Activated T-cell treated with anti-CD3 and anti-CD28 coated beads, Interleukin-2, amount 50 U/mL, for 72 hours (primary cell): ENCODE results near the gene CNGA2. TPM values are rescaled to one million over a fixed set of nuclear protein-coding genes. Genes with fewer than 3 reads are reported as not detected.
A peak's percentile ranks its signal among the peaks of the same experiment; 100 is the strongest.

Experiments used
- ATAC-seq, 2 donors: fragments of 150-1000 bp; cut with Tn5 transposase; replicated peaks in 1 of 2; 2 replicates each; pipeline ENCODE4 v1.10.0; 2021; ENCODE audit warnings: moderate library complexity in 2 of 2, mild to moderate bottlenecking in 1 of 2
- DNase-seq, 2 donors: peaks; one replicate each; pipeline ENCODE4 v3.0.0; 2021 to 2022; ENCODE audit warnings: mixed read lengths in 1 of 2
- H3K27ac Mint-ChIP-seq: one replicate; pipeline ENCODE4 v1.8.0; 2022; ENCODE audit warnings: mild to moderate bottlenecking, moderate library complexity, mixed read lengths
- H3K27me3 Mint-ChIP-seq: one replicate; pipeline ENCODE4 v1.8.0; 2022; ENCODE audit warnings: low read depth, mixed read lengths
- H3K36me3 Mint-ChIP-seq, 2 donors: one replicate each; pipeline ENCODE4 v1.8.0; 2022; ENCODE audit warnings: mixed read lengths in 2 of 2, mild to moderate bottlenecking in 1 of 2; ENCODE audit not compliant: insufficient read depth in 2 of 2
- H3K4me1 Mint-ChIP-seq: one replicate; pipeline ENCODE4 v1.8.0; 2022; ENCODE audit warnings: low read depth, mixed read lengths
- H3K4me3 Mint-ChIP-seq, 2 donors: one replicate each; pipeline ENCODE4 v1.8.0; 2022; ENCODE audit warnings: mild to moderate bottlenecking in 2 of 2, mixed read lengths in 2 of 2, moderate library complexity in 2 of 2
- H3K9me3 Mint-ChIP-seq, 2 donors: one replicate each; pipeline ENCODE4 v1.8.0; 2022; ENCODE audit warnings: mixed read lengths in 2 of 2
- total RNA-seq, 2 donors: library from RNA; stranded (reverse); gene quantifications; one replicate each; pipeline ENCODE4 v1.2.3, GENCODE V29; 2022

The CNGA2 gene
- total RNA-seq, 2 donors from 2014 or later = not detected

DNA sequence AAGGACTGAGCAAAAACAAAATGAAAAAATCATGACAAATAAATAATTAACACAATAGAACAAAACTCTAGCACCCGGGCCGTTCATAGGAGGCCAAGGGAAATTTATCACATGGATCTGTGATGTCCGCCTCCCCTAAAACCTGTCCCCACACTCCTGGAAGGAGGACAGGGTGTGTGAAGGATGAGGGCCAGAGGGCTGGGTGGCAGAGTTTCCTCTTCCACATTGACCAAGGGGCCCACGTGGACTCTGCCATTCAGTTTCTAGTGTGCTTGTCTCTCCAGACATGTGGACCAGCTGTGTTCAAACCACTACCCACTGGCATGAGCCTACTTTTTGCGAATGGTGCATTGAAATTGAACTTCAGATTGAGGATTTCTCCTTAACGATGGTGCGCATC, 33.0 kb upstream of the CNGA2 start:
- Mint-ChIP-seq H3K9me3 (no peaks in the 10 kb centered on the region), H3K27me3 (peaks cover 28% of the 10 kb centered on the region), H3K27ac (no peak overlapping the region), H3K36me3 (no peaks in the 10 kb centered on the region), H3K4me1 (no peaks in the 10 kb centered on the region), H3K4me3 (no peak overlapping the region)
- no peak for ATAC-seq
- no peak for DNase-seq

GRCh38 chrX:151702026-151702714, 32.4 kb upstream of the CNGA2 start:
- peaks cover 22% of the 10 kb centered on the region for H3K27me3 Mint-ChIP-seq

DNA sequence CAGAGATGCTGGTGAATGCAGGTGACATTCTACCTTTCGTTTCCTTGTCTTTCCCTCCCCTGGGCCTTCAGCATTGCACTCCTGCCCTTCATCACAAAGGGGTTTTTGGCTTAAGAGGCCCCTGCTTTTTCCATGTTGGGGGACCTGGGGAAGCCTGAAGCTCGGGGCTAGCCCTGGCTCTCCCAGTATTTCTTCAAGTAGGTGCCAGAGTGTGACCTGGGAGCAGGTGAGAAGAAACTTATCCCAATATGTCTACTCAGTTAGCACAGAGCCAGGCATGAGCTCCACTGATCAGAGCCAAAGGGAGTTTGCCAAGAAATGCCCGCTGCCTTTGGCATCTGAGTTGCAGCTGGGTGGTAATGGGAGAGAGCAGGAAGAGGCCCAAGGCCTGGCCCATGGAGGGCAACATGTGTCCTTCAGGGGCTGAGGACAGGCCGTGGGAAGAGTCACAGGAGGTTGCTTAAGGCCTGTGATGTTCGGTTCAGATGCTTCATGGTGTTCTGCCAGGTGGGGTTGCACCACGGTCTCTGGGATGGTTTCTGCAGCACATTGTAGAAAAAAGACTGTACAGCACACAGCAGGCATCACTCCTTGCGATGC, 31.7 kb upstream of the CNGA2 start:
- Mint-ChIP-seq H3K36me3 (no peaks in the 10 kb centered on the region), H3K4me3 (no peak overlapping the region), H3K27ac (no peak overlapping the region), H3K4me1 (no peaks in the 10 kb centered on the region), H3K27me3 (peaks cover 21% of the 10 kb centered on the region), H3K9me3 (no peaks in the 10 kb centered on the region)
- ATAC-seq (no peak), DNase-seq (no peak)

More at GRCh38 chrX:151702026-151702714, 32.4 kb upstream of the CNGA2 start:
- Mint-ChIP-seq H3K4me3 (no peak overlapping the region), H3K4me1 (no peaks in the 10 kb centered on the region), H3K27ac (no peak overlapping the region), H3K36me3 (no peaks in the 10 kb centered on the region), H3K9me3 (no peaks in the 10 kb centered on the region)
- no peak for DNase-seq
- no peak for ATAC-seq

DNA sequence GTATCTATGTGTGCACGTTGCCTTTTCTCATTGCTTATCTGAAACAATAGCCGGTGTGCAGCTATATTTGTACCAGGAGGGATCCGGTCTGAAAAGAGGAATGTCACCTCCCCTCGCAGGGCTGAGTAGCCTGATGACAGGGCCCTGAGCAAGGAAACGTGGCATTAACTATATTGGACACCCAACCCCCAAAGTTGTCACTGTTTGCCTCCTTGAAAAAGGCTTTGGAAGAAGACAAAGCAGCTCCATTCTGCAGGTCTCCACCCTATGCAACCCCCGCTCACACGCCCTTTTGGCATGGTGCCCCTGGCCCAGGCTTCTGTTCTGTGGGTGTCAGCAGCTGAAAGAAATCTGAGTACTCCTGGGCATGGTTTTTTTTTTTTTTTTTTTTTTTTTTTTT, 31.1 kb upstream of the CNGA2 start:
- Mint-ChIP-seq H3K27ac (no peak overlapping the region), H3K4me3 (no peak overlapping the region), H3K4me1 (no peaks in the 10 kb centered on the region), H3K36me3 (no peaks in the 10 kb centered on the region), H3K27me3 (peaks cover 22% of the 10 kb centered on the region), H3K9me3 (no peaks in the 10 kb centered on the region)
- DNase-seq (no peak), ATAC-seq (no peak)

DNA sequence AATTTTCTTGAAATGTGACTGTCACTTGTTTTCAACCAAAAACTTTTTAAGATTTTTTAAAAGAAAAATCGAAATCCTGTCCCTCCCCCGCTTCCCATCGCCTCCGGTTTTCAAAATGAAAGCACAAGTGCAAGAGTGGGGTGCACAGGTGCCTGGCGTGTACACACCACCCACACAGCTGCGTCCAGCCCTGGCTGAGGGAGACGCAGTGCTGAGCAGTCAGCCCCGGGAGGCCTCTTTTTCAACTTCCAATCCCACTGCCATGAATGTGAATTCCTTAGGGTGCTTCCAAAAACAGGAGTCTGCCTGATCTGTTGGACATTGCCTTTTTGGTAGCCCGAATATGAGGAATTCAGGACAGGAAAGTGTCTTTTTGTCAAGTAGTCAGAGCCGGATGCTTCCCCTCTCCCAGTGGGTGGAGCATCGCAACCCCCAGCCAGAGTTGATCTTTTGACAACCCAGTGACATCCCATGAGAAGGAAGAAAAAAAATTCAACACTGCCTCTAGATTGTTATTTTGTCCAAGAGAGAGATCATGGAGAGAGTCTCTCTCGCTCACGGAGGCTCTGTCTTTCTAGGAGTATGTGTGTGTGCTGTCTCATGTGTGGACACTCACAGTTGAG, 30.4 kb upstream of the CNGA2 start:
- H3K4me1 Mint-ChIP-seq = no peaks in the 10 kb centered on the region
- no peak overlapping the region for H3K27ac Mint-ChIP-seq
- H3K27me3 Mint-ChIP-seq = peaks cover 22% of the 10 kb centered on the region
- DNase-seq (no peak), ATAC-seq (no peak)
- no peaks in the 10 kb centered on the region for H3K36me3 Mint-ChIP-seq
- no peak overlapping the region for H3K4me3 Mint-ChIP-seq
- H3K9me3 Mint-ChIP-seq = no peaks in the 10 kb centered on the region

DNA sequence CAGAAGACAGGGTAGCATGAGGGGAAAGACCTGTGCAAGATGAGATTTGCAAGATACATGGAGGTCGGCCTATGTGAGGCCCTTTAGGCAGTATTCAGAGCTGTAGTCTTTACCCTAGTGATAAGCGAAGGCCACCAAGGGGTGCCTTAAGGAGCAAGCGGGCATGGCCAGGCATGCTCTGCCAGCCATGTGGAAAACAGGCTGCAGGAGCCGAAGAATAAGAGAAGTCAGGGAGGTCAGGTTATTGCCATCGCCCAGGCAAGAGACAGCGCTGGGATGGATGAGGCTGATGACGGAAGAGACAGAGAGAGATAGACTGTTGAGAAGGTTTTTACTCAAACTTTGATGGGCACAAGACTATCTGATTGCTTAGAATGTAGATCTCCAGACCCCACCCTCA, 25.7 kb upstream of the CNGA2 start:
- H3K4me3 Mint-ChIP-seq = no peak overlapping the region
- H3K27ac Mint-ChIP-seq = no peak overlapping the region
- H3K27me3 Mint-ChIP-seq = peaks cover 28% of the 10 kb centered on the region

DNA sequence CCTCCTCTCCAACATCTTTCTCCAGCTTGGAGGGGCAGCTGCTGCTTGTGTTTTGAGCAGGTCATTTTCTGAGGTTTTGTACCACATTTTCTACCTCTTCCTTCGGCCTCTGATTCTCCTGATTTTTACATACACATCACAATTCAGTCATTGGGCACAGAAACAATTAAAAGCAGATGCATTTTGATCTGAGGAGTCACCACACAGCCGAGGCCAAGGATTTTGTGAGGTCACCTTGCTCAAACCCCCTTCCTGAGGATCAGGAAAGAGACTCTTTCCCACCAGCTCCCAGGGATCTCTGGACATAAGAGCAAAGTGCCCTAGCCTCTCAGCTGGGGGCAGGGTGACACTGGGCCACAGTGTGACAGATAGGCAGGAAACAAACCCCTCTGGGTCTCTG, 24.1 kb upstream of the CNGA2 start:
- no peaks in the 10 kb centered on the region for H3K4me1 Mint-ChIP-seq

More for the DNA sequence above, 25.7 kb upstream of the CNGA2 start:
- DNase-seq = no peak
- no peak for ATAC-seq
- H3K4me1 Mint-ChIP-seq = no peaks in the 10 kb centered on the region
- H3K36me3 Mint-ChIP-seq = no peaks in the 10 kb centered on the region
- no peaks in the 10 kb centered on the region for H3K9me3 Mint-ChIP-seq

DNA sequence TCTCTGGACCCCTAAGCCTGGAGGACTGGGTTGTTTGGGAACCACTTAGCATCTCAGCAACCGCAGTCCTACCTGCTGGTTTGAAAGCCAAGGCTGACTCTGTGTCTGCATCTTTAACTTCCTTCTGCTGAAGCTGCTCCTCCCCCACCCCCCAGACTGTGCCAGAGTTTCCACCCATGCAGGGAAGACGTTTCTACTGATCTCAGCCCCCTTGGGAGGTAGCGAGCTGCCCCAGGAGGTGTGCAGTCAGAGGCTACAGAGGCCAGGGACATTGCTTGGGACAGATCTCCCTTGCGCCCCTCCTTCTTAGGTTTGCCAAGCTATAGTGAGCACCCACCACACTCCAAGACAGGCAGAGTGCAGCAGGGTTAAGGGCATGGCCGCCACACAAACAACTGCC, 23.4 kb upstream of the CNGA2 start:
- H3K36me3 Mint-ChIP-seq = no peaks in the 10 kb centered on the region
- H3K9me3 Mint-ChIP-seq = no peaks in the 10 kb centered on the region
- no peaks in the 10 kb centered on the region for H3K4me1 Mint-ChIP-seq
- ATAC-seq (no peak), DNase-seq (no peak)
- peaks cover 19% of the 10 kb centered on the region for H3K27me3 Mint-ChIP-seq
- H3K27ac Mint-ChIP-seq = no peak overlapping the region
- no peak overlapping the region for H3K4me3 Mint-ChIP-seq

More for the DNA sequence above, 24.1 kb upstream of the CNGA2 start:
- H3K27me3 Mint-ChIP-seq = peaks cover 19% of the 10 kb centered on the region
- no peak for DNase-seq
- H3K4me3 Mint-ChIP-seq = no peak overlapping the region
- ATAC-seq = no peak
- H3K27ac Mint-ChIP-seq = no peak overlapping the region
- no peaks in the 10 kb centered on the region for H3K9me3 Mint-ChIP-seq
- no peaks in the 10 kb centered on the region for H3K36me3 Mint-ChIP-seq

DNA sequence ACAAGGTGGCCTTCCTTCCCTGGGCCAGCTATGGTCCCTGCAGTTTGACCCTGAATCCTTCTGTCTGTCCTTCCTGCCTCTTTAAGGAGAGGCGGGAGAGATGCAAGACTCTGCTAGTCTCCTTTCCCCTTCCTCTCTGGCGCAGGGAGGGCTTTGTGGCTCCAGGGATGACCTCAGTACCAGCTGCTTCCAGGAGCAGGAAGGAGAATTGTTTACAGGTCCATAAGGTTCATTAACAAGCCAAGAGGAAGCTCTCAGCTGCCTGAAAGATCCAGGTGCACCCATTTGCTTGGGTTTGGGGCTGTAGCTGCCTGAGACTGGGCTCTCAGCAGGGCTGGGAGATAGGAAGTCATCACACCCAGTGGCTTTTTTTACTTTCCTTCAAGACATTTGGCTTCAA, 22.8 kb upstream of the CNGA2 start:
- Mint-ChIP-seq H3K27ac (no peak overlapping the region), H3K27me3 (peaks cover 26% of the 10 kb centered on the region), H3K4me3 (no peak overlapping the region), H3K36me3 (no peaks in the 10 kb centered on the region), H3K9me3 (no peaks in the 10 kb centered on the region), H3K4me1 (no peaks in the 10 kb centered on the region)
- ATAC-seq (no peak), DNase-seq (no peak)

DNA sequence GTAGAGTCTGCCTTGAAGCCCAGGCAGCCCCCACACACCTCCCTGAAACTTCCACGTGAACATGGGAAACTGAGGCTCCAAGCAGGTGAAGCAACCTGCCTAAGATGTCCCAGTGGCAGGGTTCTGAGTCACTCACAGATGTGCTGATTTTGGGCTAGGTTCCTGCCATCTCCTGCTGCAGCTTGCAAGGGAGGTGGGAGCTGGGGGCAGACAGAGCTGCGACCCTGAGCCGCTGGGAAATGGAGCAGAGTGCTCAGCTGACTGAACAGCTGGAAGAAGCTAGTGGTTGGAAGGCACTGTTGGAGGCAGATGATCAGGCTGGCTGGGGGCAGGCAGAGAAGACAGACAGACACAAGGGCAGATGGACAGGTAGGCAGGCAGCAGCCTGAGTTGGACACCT, 22.3 kb upstream of the CNGA2 start:
- no peak for ATAC-seq
- Mint-ChIP-seq H3K36me3 (no peaks in the 10 kb centered on the region), H3K4me1 (no peaks in the 10 kb centered on the region), H3K27ac (no peak overlapping the region), H3K27me3 (peaks cover 30% of the 10 kb centered on the region), H3K4me3 (no peak overlapping the region), H3K9me3 (no peaks in the 10 kb centered on the region)
- no peak for DNase-seq

DNA sequence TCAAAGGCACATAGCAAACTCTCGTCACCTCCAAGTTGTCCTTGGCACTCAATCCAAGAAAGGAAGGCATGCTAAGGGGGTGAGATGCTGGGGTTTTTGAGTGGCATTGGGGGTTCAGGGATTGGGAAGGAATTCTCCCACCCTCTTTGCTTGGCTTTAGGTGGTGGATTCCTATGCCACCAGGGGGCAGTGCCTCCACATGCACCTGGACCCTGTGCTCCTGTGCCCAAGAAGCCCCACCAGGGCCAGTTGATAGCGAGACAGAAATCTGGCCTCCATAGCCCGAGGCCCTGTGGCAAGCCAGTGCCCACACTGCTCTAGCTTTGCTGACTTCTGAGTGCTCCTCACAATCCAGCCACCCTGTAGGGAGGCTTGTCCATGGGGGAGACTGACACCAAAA, 20.7 kb upstream of the CNGA2 start:
- DNase-seq (peak; percentile 3 to 20), ATAC-seq (peak in 1 of 2 donors; percentile 28)
- Mint-ChIP-seq H3K4me1 (no peaks in the 10 kb centered on the region), H3K36me3 (no peaks in the 10 kb centered on the region), H3K4me3 (no peak overlapping the region), H3K9me3 (no peaks in the 10 kb centered on the region), H3K27me3 (peaks cover 37% of the 10 kb centered on the region), H3K27ac (no peak overlapping the region)

DNA sequence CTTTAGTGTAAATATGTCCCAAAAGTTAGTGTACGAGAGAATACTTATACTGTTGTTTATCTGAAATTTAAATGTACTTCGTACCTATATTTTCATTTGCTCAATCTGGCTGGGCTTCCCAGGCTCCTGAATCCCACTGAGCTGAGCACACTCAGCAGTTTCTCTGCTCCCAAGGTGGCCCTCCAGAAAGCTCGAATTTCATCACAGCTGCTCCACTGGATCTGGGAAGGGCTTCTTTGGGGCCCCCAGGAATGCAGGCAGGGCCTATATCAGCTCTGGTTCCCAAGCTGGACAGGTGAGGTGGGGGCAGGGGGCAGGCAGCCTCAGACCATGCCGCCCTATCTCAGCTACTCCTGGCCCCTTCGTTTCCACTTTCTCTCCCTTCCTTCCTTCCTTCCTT, 20.2 kb upstream of the CNGA2 start:
- Mint-ChIP-seq H3K36me3 (no peaks in the 10 kb centered on the region), H3K4me1 (no peaks in the 10 kb centered on the region), H3K9me3 (no peaks in the 10 kb centered on the region), H3K27ac (no peak overlapping the region), H3K27me3 (peaks cover 37% of the 10 kb centered on the region), H3K4me3 (no peak overlapping the region)
- no peak for ATAC-seq
- no peak for DNase-seq

- no peaks in the 10 kb centered on the region for H3K9me3 Mint-ChIP-seq
- no peak within 1 kb of the TSS for H3K27ac Mint-ChIP-seq
- no peak for DNase-seq
- H3K27me3 Mint-ChIP-seq = peaks cover 31% of the 10 kb centered on the region
- no peak within 1 kb of the TSS for H3K4me3 Mint-ChIP-seq
- no peak for ATAC-seq
- H3K36me3 Mint-ChIP-seq = no peaks in the 10 kb centered on the region
- no peaks in the 10 kb centered on the region for H3K4me1 Mint-ChIP-seq
These were observed 18.8 kb upstream of the CNGA2 start, which contains the start of gene FATE1 for GRCh38 chrX:151715752-151716151. Gene FATE1 (plus strand): TSS chrX:151716035. CDS start chrX:151716120, 85 bp downstream.
